Measurements from ENCODE around the gene MN1.

MN1 gene

GRCh38 chr22:27827604-27828587 is 26.3 kb upstream of the MN1 start:
- DNase-seq (ENCODE audit: low read depth, low spot score), result no peak
- no peak overlapping the region for H3K27ac ChIP-seq

- no peak for DNase-seq (ENCODE audit: low read depth, low spot score)
These were observed 23.6 kb upstream of the MN1 start for GRCh38 chr22:27825174-27825573.

GRCh38 chr22:27823221-27823620 is 21.7 kb upstream of the MN1 start:
- no peak overlapping the region for H3K27ac ChIP-seq
- no peak for DNase-seq (ENCODE audit: low read depth, low spot score)

More at GRCh38 chr22:27825174-27825573, 23.6 kb upstream of the MN1 start:
- no peak overlapping the region for H3K27ac ChIP-seq

GRCh38 chr22:27820896-27821866 is 19.6 kb upstream of the MN1 start:
- H3K27ac ChIP-seq, result no peak overlapping the region
- DNase-seq (ENCODE audit: low read depth, low spot score), result no peak

GRCh38 chr22:27816552-27816951 is 15.0 kb upstream of the MN1 start:
- H3K27ac ChIP-seq, result no peak overlapping the region
- DNase-seq (ENCODE audit: low read depth, low spot score), result no peak

- no peak for DNase-seq (ENCODE audit: low read depth, low spot score)
- H3K27ac ChIP-seq, result no peak overlapping the region
These were observed 14.4 kb upstream of the MN1 start for GRCh38 chr22:27815826-27816530.

GRCh38 chr22:27814993-27815392 is 13.4 kb upstream of the MN1 start:
- no peak overlapping the region for H3K27ac ChIP-seq
- no peak for DNase-seq (ENCODE audit: low read depth, low spot score)

- H3K27ac ChIP-seq, result no peak overlapping the region
- no peak for DNase-seq (ENCODE audit: low read depth, low spot score)
These were observed 10.2 kb upstream of the MN1 start for GRCh38 chr22:27811778-27812177.

GRCh38 chr22:27810609-27811151 is 9.1 kb upstream of the MN1 start:
- no peak for DNase-seq (ENCODE audit: low read depth, low spot score)
- H3K27ac ChIP-seq, result no peak overlapping the region

- no peak overlapping the region for H3K27ac ChIP-seq
- DNase-seq (ENCODE audit: low read depth, low spot score), result no peak
These were observed 8.4 kb upstream of the MN1 start for GRCh38 chr22:27809700-27810608.

- DNase-seq (ENCODE audit: low read depth, low spot score), result no peak
- no peak overlapping the region for H3K27ac ChIP-seq
These were observed 7.7 kb upstream of the MN1 start for GRCh38 chr22:27809226-27809603.

- H3K27ac ChIP-seq, result no peak overlapping the region
- no peak for DNase-seq (ENCODE audit: low read depth, low spot score)
These were observed 7.1 kb upstream of the MN1 start for GRCh38 chr22:27808451-27809225.

- H3K27ac ChIP-seq, result no peak overlapping the region
- no peak for DNase-seq (ENCODE audit: low read depth, low spot score)
These were observed 4.3 kb upstream of the MN1 start for GRCh38 chr22:27805841-27806240.

GRCh38 chr22:27804470-27805297 is 3.1 kb upstream of the MN1 start:
- no peak overlapping the region for H3K27ac ChIP-seq
- no peak for DNase-seq (ENCODE audit: low read depth, low spot score)

GRCh38 chr22:27803841-27804415 is 2.4 kb upstream of the MN1 start:
- no peak for DNase-seq (ENCODE audit: low read depth, low spot score)
- no peak overlapping the region for H3K27ac ChIP-seq

GRCh38 chr22:27802346-27803073 is 954 bp upstream of the MN1 start:
- H3K27ac ChIP-seq, result peak overlapping the region; percentile 49
- no peak for DNase-seq (ENCODE audit: low read depth, low spot score)
